HepG2 (cell line): Measurements from ENCODE around the gene CATSPERD.

Source experiments
- ATF2 ChIP-seq: sonication (generic); formaldehyde crosslinking; IDR thresholded peaks from 2 replicates; pipeline ENCODE4 v1.4.0; 2020; ENCODE audit warnings: missing genetic modification reagents
- PBX2 ChIP-seq: IDR thresholded peaks from 2 replicates; pipeline ENCODE4 v1.6.1; 2016; ENCODE audit warnings: control low read depth
- POLR2A ChIP-seq, 2 experiments: IDR thresholded peaks; 2 replicates each; pipeline ENCODE4 v1.6.1; 2011; ENCODE audit warnings: low read depth in 2 of 2, low read length in 2 of 2, mild to moderate bottlenecking in 1 of 2, moderate library complexity in 1 of 2; ENCODE audit not compliant: insufficient read depth in 1 of 2
- ZBTB2 ChIP-seq: sonication (generic); formaldehyde crosslinking; IDR thresholded peaks from 2 replicates; pipeline ENCODE4 v1.8.0; 2022; ENCODE audit warnings: low read depth, missing genetic modification reagents
- ZC3H13 ChIP-seq: sonication (generic); formaldehyde crosslinking; IDR thresholded peaks from 2 replicates; pipeline ENCODE4 v1.8.1; 2023; ENCODE audit warnings: mild to moderate bottlenecking, missing genetic modification reagents, moderate library complexity
- ZNF280B ChIP-seq: sonication (generic); formaldehyde crosslinking; IDR thresholded peaks from 2 replicates; pipeline ENCODE4 v1.5.0; 2020; ENCODE audit warnings: missing genetic modification reagents, mild to moderate bottlenecking, borderline replicate concordance
- ZNF609 ChIP-seq: sonication (generic); formaldehyde crosslinking; IDR thresholded peaks from 2 replicates; pipeline ENCODE4 v1.4.0; 2020; ENCODE audit warnings: mild to moderate bottlenecking, missing genetic modification reagents, borderline replicate concordance
- ZNF614 ChIP-seq: IDR thresholded peaks from 2 replicates; pipeline ENCODE4 v1.6.1; 2018; ENCODE audit warnings: missing biosample characterization, missing genetic modification reagents, inconsistent platforms, borderline replicate concordance
- TF ChIP-seq, protein P1 (sequence below): sonication (generic); formaldehyde crosslinking; IDR thresholded peaks from 2 replicates; pipeline ENCODE4 v1.4.0; 2020; ENCODE audit warnings: missing genetic modification reagents
- TF ChIP-seq, protein P2 (sequence below): sonication (generic); formaldehyde crosslinking; IDR thresholded peaks from 2 replicates; pipeline ENCODE4 v1.8.1; 2023; ENCODE audit warnings: mild to moderate bottlenecking, missing genetic modification reagents

DNA sequence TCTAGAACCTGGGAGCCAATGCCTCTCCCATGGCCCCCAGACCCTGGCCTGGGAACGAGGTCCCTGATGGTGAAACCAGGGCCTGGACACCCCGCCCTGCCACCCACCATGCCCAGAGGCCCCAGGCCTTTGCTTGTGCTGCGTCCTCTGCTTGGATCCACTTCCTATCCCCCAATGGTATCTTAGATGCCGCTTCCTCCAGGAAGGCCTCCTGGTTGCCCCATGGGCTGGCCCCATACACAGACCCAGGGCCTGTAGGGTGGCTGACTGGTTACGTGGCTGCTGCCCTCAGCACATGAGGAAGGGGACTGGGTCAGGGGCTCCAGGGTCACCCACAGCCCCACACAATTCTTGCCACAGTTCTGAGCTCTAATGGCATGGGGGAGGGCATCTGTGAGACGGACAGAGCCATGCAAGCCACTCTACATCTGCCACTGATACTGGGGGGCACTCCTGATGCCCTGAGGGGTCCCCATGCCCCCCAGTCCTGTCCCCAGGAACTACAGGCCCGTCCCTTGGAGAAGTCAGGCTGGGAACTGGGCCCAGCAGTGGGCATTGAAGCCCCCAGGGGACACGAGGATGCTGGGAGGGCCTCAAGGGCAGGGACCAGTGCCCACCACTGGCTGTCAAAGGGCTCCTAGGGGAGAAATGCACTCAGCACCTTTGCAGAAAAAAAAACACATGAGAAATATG is 25.3 kb upstream of the CATSPERD start:
- TF ChIP-seq ZNF614 (CRISPR knock-in tag) (no peak), ZNF609 (CRISPR knock-in tag) (no peak), ZC3H13 (CRISPR knock-in tag) (no peak), ATF2 (no peak), PBX2 (CRISPR knock-in tag) (no peak), POLR2A (IDR thresholded peaks at IDR 0.05; ENCODE audit: insufficient read depth in 1 of 2, low read depth in 2 of 2, low read length in 2 of 2) (no peak; a peak in 2 of 4 replicates), ZBTB2 (CRISPR knock-in tag) (no peak), ZNF280B (CRISPR knock-in tag) (no peak)
- TF ChIP-seq, protein P1, sequence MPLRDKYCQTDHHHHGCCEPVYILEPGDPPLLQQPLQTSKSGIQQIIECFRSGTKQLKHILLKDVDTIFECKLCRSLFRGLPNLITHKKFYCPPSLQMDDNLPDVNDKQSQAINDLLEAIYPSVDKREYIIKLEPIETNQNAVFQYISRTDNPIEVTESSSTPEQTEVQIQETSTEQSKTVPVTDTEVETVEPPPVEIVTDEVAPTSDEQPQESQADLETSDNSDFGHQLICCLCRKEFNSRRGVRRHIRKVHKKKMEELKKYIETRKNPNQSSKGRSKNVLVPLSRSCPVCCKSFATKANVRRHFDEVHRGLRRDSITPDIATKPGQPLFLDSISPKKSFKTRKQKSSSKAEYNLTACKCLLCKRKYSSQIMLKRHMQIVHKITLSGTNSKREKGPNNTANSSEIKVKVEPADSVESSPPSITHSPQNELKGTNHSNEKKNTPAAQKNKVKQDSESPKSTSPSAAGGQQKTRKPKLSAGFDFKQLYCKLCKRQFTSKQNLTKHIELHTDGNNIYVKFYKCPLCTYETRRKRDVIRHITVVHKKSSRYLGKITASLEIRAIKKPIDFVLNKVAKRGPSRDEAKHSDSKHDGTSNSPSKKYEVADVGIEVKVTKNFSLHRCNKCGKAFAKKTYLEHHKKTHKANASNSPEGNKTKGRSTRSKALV (CRISPR knock-in tag) = no peak
- TF ChIP-seq, protein P2, sequence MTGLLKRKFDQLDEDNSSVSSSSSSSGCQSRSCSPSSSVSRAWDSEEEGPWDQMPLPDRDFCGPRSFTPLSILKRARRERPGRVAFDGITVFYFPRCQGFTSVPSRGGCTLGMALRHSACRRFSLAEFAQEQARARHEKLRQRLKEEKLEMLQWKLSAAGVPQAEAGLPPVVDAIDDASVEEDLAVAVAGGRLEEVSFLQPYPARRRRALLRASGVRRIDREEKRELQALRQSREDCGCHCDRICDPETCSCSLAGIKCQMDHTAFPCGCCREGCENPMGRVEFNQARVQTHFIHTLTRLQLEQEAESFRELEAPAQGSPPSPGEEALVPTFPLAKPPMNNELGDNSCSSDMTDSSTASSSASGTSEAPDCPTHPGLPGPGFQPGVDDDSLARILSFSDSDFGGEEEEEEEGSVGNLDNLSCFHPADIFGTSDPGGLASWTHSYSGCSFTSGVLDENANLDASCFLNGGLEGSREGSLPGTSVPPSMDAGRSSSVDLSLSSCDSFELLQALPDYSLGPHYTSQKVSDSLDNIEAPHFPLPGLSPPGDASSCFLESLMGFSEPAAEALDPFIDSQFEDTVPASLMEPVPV = no peak
